BE2C (cell line): ENCODE measurements around the gene NSUN3.

ENCODE experiments used
- DNase-seq: peaks from one replicate; pipeline ENCODE4 v3.0.0-alpha.2; 2020
- H3K27me3 ChIP-seq: fragments of 250-450 bp; sonication (Bioruptor Pico); 2 replicates; pipeline ENCODE4 v1.5.1; 2020; ENCODE audit warnings: mild to moderate bottlenecking
- H3K36me3 ChIP-seq: fragments of 250-450 bp; sonication (Bioruptor Pico); 2 replicates; pipeline ENCODE4 v1.5.1; 2020; ENCODE audit warnings: mild to moderate bottlenecking
- H3K4me1 ChIP-seq: fragments of 250-450 bp; sonication (Bioruptor Pico); 2 replicates; pipeline ENCODE4 v1.5.1; 2020
- H3K4me3 ChIP-seq: 2 replicates; pipeline ENCODE4 v1.5.1; 2011; ENCODE audit warnings: low read depth, low read length
- H3K9me3 ChIP-seq: fragments of 250-450 bp; sonication (Bioruptor Pico); 2 replicates; pipeline ENCODE4 v1.5.1; 2020
- CTCF ChIP-seq: IDR thresholded peaks from 2 replicates; pipeline ENCODE4 v1.5.1; 2012; ENCODE audit warnings: mild to moderate bottlenecking, low read depth, low read length

NSUN3 gene

GRCh38 chr3:94147012-94147411, 84.2 kb downstream of the NSUN3 start:
- DNase-seq = no peak
- TF ChIP-seq CTCF = no peak
- Histone ChIP-seq H3K27me3 (no peaks in the 10 kb centered on the region), H3K9me3 (no peaks in the 10 kb centered on the region), H3K4me3 (no peak overlapping the region), H3K36me3 (no peaks in the 10 kb centered on the region), H3K4me1 (peaks cover 12% of the 10 kb centered on the region)

GRCh38 chr3:94150113-94150512, 87.3 kb downstream of the NSUN3 start:
- TF ChIP-seq CTCF = no peak
- no peaks in the 10 kb centered on the region for H3K27me3 ChIP-seq
- no peak for DNase-seq

GRCh38 chr3:94156626-94157025, 93.8 kb downstream of the NSUN3 start:
- Histone ChIP-seq H3K4me1 (peaks cover 5% of the 10 kb centered on the region), H3K4me3 (no peak overlapping the region), H3K36me3 (no peaks in the 10 kb centered on the region), H3K27me3 (no peaks in the 10 kb centered on the region), H3K9me3 (no peaks in the 10 kb centered on the region)
- DNase-seq = no peak
- TF ChIP-seq CTCF = no peak

More at GRCh38 chr3:94150113-94150512, 87.3 kb downstream of the NSUN3 start:
- Histone ChIP-seq H3K36me3 (no peaks in the 10 kb centered on the region), H3K4me1 (peaks cover 5% of the 10 kb centered on the region; the same call in 1 of the 2 replicates), H3K4me3 (no peak overlapping the region), H3K9me3 (no peaks in the 10 kb centered on the region)

- H3K4me3 ChIP-seq = no peak overlapping the region
- H3K27me3 ChIP-seq = no peaks in the 10 kb centered on the region
- peaks cover 15% of the 10 kb centered on the region for H3K4me1 ChIP-seq
- no peak for TF ChIP-seq CTCF
- H3K36me3 ChIP-seq = no peaks in the 10 kb centered on the region
- no peak for DNase-seq
- no peaks in the 10 kb centered on the region for H3K9me3 ChIP-seq
Measured at GRCh38 chr3:94158512-94158911, 95.7 kb downstream of the NSUN3 start.

- Histone ChIP-seq H3K36me3 (no peaks in the 10 kb centered on the region), H3K27me3 (no peaks in the 10 kb centered on the region), H3K4me3 (peak overlapping the region; percentile 27), H3K4me1 (peaks cover 15% of the 10 kb centered on the region), H3K9me3 (no peaks in the 10 kb centered on the region)
- no peak for TF ChIP-seq CTCF
- peak; percentile 61 for DNase-seq
Measured at GRCh38 chr3:94159062-94159828, 96.4 kb downstream of the NSUN3 start.

GRCh38 chr3:94162700-94163099, 99.8 kb downstream of the NSUN3 start:
- H3K36me3 ChIP-seq = no peaks in the 10 kb centered on the region
- peaks cover 33% of the 10 kb centered on the region for H3K4me1 ChIP-seq
- H3K4me3 ChIP-seq = no peak overlapping the region
- TF ChIP-seq CTCF = no peak
- no peaks in the 10 kb centered on the region for H3K9me3 ChIP-seq
- DNase-seq = peak; percentile 41
- no peaks in the 10 kb centered on the region for H3K27me3 ChIP-seq
